GM20000 (cell line): ENCODE measurements around the gene RAB3D.
A peak's percentile ranks its signal among the peaks of the same experiment; 100 is the strongest.

Source experiments
- DNase-seq: peaks from one replicate; pipeline ENCODE4 v3.0.0; 2012; ENCODE audit warnings: low spot score
- TF ChIP-seq, protein P1 (sequence below): IDR thresholded peaks from 2 replicates; pipeline ENCODE4 v1.5.1; 2012; ENCODE audit warnings: mild to moderate bottlenecking, control low read depth; ENCODE audit errors: extremely low read depth, missing control alignments

Gene RAB3D

DNA sequence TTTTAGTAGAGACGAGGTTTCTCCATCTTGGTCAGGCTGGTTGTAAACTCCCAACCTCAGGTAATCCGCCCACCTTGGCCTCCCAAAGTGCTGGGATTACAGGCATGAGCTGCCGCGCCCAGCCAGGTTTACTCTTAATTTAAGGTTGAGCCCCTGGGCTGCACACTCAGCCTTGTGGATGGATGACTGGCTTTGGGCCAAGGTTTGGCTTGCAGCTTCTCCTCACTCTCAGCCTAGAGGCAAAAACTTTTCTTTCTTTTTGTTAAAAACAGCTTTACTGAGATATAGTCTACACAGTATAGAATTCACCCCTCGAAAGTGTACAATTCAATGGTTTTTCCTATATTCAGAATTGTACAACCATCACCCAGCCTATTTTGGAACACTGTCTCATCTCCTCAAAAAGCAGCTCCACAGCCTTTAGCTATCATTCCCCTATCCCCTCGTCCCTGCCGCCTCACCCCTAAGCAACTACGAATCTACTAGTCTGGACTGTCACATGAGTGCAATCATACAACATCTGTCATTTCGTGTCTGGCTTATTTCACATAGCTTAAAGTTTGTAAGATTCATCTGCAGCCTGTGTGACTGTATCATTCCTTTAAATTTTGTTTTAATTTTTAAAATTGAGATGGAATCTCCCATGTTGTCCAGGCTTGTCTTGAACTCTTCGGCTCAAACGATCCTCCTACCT, 58.0 kb downstream of the RAB3D start:
- DNase-seq: no peak
- TF ChIP-seq, protein P1, sequence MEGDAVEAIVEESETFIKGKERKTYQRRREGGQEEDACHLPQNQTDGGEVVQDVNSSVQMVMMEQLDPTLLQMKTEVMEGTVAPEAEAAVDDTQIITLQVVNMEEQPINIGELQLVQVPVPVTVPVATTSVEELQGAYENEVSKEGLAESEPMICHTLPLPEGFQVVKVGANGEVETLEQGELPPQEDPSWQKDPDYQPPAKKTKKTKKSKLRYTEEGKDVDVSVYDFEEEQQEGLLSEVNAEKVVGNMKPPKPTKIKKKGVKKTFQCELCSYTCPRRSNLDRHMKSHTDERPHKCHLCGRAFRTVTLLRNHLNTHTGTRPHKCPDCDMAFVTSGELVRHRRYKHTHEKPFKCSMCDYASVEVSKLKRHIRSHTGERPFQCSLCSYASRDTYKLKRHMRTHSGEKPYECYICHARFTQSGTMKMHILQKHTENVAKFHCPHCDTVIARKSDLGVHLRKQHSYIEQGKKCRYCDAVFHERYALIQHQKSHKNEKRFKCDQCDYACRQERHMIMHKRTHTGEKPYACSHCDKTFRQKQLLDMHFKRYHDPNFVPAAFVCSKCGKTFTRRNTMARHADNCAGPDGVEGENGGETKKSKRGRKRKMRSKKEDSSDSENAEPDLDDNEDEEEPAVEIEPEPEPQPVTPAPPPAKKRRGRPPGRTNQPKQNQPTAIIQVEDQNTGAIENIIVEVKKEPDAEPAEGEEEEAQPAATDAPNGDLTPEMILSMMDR: no peak

DNA sequence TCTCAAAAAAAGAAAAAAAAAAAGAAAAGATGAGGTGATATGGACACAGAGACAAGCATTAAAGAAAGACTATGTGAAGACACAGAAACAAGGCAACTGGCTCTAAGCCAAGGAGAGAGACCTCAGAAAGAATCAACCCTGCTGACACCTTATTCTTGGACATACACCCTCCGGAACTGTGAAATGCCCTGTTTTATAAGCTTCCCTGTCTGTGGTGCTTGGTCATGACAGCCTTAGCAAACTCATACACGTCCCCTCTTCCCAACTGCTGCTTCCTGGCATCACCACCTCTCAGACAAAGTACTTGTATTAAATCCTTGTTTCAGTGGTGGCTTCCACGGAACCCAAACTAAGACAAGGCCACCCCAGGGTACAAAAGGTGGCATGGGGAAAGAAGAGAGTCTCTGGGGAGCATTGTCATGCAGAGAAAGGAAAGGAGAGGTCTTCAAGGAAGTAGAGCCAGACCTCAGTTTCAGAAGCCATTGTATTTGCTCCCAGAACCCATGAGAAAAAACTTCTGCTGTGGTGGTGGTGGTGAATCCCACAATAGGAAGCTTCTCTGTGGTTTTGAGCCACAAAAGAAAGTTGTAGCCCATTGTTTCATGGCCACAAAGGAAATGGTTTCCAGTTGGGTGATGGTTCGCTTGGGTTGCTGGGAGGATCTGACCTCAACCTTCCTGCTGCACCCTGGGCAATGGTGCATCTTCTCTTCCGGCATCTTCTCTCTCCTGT, 59.8 kb downstream of the RAB3D start:
- TF ChIP-seq, protein P1: no peak

DNA sequence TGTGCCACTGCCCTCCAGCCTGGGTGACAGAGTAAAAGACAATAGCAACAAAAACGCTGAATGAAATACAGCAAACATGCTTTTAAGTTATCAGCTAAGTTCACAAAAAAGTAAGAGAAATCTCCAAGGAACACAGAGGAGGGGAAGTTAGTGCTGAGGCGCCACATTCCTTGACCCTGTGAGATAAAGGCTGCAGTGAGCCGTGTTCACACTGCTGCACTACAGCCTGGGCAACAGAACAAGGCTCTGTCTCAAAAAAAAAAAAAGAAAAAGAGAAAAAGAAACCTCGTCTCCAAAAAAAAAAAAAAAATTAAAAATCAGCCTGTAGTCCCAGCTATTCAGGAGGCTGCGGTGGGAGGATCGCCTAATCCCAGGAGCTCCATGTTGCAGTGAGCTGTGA, 60.8 kb downstream of the RAB3D start:
- no peak for DNase-seq
- TF ChIP-seq, protein P1: no peak

More for the DNA sequence above, 59.8 kb downstream of the RAB3D start:
- DNase-seq: peak; percentile 73

DNA sequence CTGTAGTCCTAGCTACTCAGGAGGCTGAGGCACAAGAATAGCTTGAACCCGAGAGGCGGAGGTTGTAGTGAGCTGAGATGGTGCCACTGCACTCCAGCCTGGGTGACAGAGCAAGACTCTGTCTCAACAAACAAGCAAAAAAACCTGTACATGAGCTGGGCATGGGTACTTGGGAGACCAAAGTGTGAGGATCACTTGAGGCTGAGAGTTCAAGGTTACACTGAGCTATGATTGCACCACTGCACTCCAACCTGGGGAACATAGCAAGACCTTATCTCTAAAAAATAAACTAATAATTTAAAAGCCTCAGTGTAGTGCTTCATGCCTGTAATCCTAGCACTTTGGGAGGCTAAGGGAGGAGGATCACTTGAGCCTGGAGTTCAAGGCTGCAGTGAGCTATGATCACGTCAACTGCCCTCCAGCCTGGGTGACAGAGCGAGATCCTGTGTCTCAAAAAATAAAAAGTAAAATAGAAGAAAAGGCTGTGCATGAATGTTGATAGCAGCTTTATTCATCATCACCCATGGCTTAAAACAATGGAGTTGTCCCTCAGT, 64.8 kb downstream of the RAB3D start:
- no peak for DNase-seq
- TF ChIP-seq, protein P1: no peak

DNA sequence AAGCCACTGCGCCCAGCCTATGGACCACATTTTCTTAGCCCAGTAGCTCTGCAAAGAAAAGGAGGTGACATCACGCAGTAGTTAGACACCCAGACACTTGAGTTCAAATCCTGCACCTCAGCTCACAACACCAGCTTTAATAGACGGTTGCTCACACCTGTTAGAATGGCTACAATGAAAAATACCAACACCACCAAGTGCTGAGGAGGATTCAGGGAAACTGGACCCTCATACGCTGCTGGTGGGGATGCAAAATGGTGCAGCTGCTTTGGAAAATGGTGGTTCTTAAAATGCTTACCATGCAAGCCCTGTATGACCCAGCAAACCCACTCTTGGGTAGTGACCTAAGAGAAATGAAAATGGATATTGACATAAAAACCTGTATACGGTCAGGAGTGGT, 65.5 kb downstream of the RAB3D start:
- DNase-seq: no peak
- TF ChIP-seq, protein P1: no peak

DNA sequence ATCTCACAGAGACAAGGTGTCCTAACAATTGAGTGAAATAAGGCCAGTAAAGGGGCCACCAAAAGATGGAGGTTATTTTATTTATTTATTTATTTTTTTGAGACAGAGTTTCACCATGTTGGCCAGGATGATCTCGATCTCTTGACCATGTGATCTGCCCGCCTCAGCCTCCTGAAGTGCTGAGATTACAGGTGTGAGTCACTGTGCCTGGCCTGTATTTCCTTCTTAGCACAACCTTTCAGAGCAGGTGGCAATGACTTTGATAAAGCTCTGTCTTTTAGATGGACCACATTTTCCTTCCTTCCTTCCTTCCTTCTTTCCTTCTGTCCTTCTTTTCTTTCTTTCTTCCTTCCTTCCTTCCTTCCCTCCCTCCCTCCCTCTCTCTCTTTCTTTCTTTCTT, 66.2 kb downstream of the RAB3D start:
- no peak for DNase-seq

More for the DNA sequence above, 66.2 kb downstream of the RAB3D start:
- TF ChIP-seq, protein P1: no peak
